ENCODE measurements around the gene ADAM15. TPM values are rescaled to one million over a fixed set of nuclear protein-coding genes. Genes with fewer than 3 reads are reported as not detected.

ADAM15 gene
- total and polyA plus RNA-seq, 2 of the 8 experiments (the other 6 are each of a cell fraction or from before 2014, with no cell fraction given), result 32.9 to 37.6 TPM

DNA sequence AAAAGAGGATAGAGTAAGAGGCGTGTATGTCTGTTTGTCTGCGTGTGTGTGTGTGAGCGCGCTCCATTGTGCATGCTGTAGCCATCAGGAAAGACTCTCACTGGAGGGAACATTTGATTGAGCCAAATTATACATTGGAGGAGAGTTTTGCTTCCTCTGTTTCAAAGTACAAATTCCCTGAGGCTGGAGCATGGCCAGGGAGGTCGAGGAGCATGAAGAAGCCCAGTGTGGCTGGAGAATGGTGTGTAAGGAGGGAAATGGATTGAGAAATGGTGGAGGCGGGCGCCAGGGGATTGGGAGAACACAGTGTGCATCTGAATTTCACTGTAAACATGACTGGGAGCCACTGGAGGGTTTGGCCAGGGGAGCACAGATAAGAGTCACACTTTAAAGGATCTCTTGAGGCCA is 54.5 kb downstream of the ADAM15 start (continued):
- TF ChIP-seq MAX (IDR thresholded peaks at IDR 0.05), result no peak
- TF ChIP-seq TAF7 (optimal IDR thresholded peaks at IDR 0.05; ENCODE audit: borderline replicate concordance, low read depth, low read length), result no peak
- TF ChIP-seq EZH2 (IDR thresholded peaks at IDR 0.05; ENCODE audit: low read depth, low read length, severe bottlenecking), result no peak
- no peak for TF ChIP-seq JUND (IDR thresholded peaks at IDR 0.05; ENCODE audit: low read length)
- no peak for TF ChIP-seq YY1 (IDR thresholded peaks at IDR 0.05; ENCODE audit: low read depth, low read length)
- no peak for TF ChIP-seq KDM5A (IDR thresholded peaks at IDR 0.05; ENCODE audit: low read length)
- no peak for TF ChIP-seq POLR2A (IDR thresholded peaks at IDR 0.05; ENCODE audit: control extremely low read depth in 1 of 2, low read depth in 2 of 2, low read length in 2 of 2)
- TF ChIP-seq EGR1 (IDR thresholded peaks at IDR 0.05; ENCODE audit: borderline replicate concordance, low read depth, low read length), result no peak

Measured in H1 (cell line).